H1 (cell line): Measurements from ENCODE around the gene CYB561D2. TPM values are rescaled to one million over a fixed set of nuclear protein-coding genes. Genes with fewer than 3 reads are reported as not detected.

Experiments
- CTCF ChIA-PET: fragments of 300-600 bp; sonication (Branson Sonifier 250); formaldehyde crosslinking; loops from one replicate; lab custom pipeline; 2021; ENCODE audit not compliant: partially characterized antibody; lab: Charles Lee
- POLR2A ChIA-PET: fragments of 300-600 bp; sonication (Branson Sonifier 250); formaldehyde crosslinking; loops from one replicate; lab custom pipeline; 2021; ENCODE audit warnings: inconsistent platforms; ENCODE audit not compliant: partially characterized antibody; lab: Charles Lee
- DNase-seq, 2 experiments: peaks; one replicate each; pipeline versions ENCODE4 v3.0.0 to v3.0.0-alpha.2; 2010 to 2022; ENCODE audit warnings: low spot score in 2 of 2, low read depth in 1 of 2, mixed read lengths in 1 of 2
- FAIRE-seq: peaks from 2 replicates; lab custom pipeline; 2011; peaks lifted over from hg19 to GRCh38; lab: Jason Lieb, UNC
- H2AFZ ChIP-seq: 2 replicates; pipeline ENCODE4 v1.8.1; 2012; ENCODE audit warnings: low read length, inconsistent platforms
- H2AK5ac ChIP-seq: 2 replicates; pipeline ENCODE4 v1.6.1; 2013; ENCODE audit warnings: low read depth, low read length
- H2BK120ac ChIP-seq: replicated peaks from 2 replicates; pipeline ENCODE3; 2013; ENCODE audit warnings: low read depth, low read length, inconsistent platforms
- H2BK12ac ChIP-seq: 2 replicates; pipeline ENCODE4 v1.6.1; 2013; ENCODE audit warnings: low read depth, low read length
- H2BK15ac ChIP-seq: 2 replicates; pipeline ENCODE4 v1.6.1; 2013; ENCODE audit warnings: low read length
- H2BK20ac ChIP-seq: 2 replicates; pipeline ENCODE4 v1.6.1; 2013; ENCODE audit warnings: low read length
- H2BK5ac ChIP-seq: 2 replicates; pipeline ENCODE4 v1.6.1; 2013; ENCODE audit warnings: low read depth, low read length
- H3K14ac ChIP-seq: 2 replicates; pipeline ENCODE4 v1.6.1; 2013; ENCODE audit warnings: inconsistent platforms; ENCODE audit not compliant: insufficient read length
- H3K18ac ChIP-seq: 2 replicates; pipeline ENCODE4 v1.6.1; 2013; ENCODE audit warnings: low read length; ENCODE audit errors: extremely low read depth
- H3K23ac ChIP-seq: 2 replicates; pipeline ENCODE4 v1.6.1; 2013; ENCODE audit warnings: inconsistent platforms; ENCODE audit not compliant: insufficient read length
- H3K23me2 ChIP-seq: 2 replicates; pipeline ENCODE4 v1.6.1; 2013; ENCODE audit warnings: low read depth, low read length
- H3K27ac ChIP-seq: 2 replicates; pipeline ENCODE4 v1.6.1; 2011; ENCODE audit warnings: low read depth, low read length, inconsistent platforms
- H3K27me3 ChIP-seq, 4 experiments: replicated peaks in 1 of 4; 1 replicate in 1 of 4; 2 replicates in 3 of 4; pipeline versions ENCODE4 v1.6.1 to v1.8.1; 2011 to 2013; ENCODE audit warnings: low read length in 3 of 4, mild to moderate bottlenecking in 3 of 4, inconsistent platforms in 2 of 4, mixed read lengths in 2 of 4, moderate library complexity in 1 of 4; ENCODE audit not compliant: control insufficient read depth in 3 of 4, insufficient read depth in 3 of 4; ENCODE audit errors: extremely low read depth in 1 of 4
- H3K36me3 ChIP-seq, 4 experiments: 2 replicates each; pipeline versions ENCODE4 v1.6.1 to v1.8.1; 2011 to 2013; ENCODE audit warnings: mild to moderate bottlenecking in 4 of 4, low read length in 3 of 4, moderate library complexity in 2 of 4, control low read depth in 1 of 4, inconsistent platforms in 1 of 4; ENCODE audit not compliant: insufficient read depth in 4 of 4, control insufficient read depth in 2 of 4
- H3K4ac ChIP-seq: replicated peaks from 2 replicates; pipeline ENCODE3; 2013; ENCODE audit warnings: low read length, low read depth, mixed read lengths, inconsistent platforms; ENCODE audit not compliant: insufficient read length
- H3K4me1 ChIP-seq, 4 experiments: replicated peaks in 1 of 4; 1 replicate in 1 of 4; 2 replicates in 3 of 4; pipeline versions ENCODE4 v1.6.1 to v1.8.1; 2011 to 2013; ENCODE audit warnings: low read length in 3 of 4, inconsistent platforms in 2 of 4, mixed read lengths in 1 of 4; ENCODE audit not compliant: insufficient read depth in 4 of 4, control insufficient read depth in 3 of 4
- H3K4me2 ChIP-seq, 2 experiments: 2 replicates each; pipeline versions ENCODE4 v1.6.1 to v1.8.1; 2011 to 2013; ENCODE audit warnings: low read depth in 2 of 2, low read length in 2 of 2, control low read depth in 1 of 2, inconsistent platforms in 1 of 2, mild to moderate bottlenecking in 1 of 2; ENCODE audit not compliant: insufficient read depth in 1 of 2
- H3K4me3 ChIP-seq, 4 experiments: fragments of 200-600, 300-600 bp in 1 of 4; sonication (generic), shearing (Covaris generic), sonication (Bioruptor Twin) in 1 of 4; 2 replicates each; pipeline versions ENCODE4 v1.5.1 to v1.8.1; 2011 to 2016; ENCODE audit warnings: low read length in 4 of 4, low read depth in 3 of 4, control low read depth in 2 of 4, inconsistent platforms in 2 of 4, mild to moderate bottlenecking in 2 of 4, mixed read lengths in 1 of 4, moderate library complexity in 1 of 4; ENCODE audit not compliant: insufficient read depth in 2 of 4; ENCODE audit errors: extremely low read depth in 1 of 4
- H3K56ac ChIP-seq: replicated peaks from 2 replicates; pipeline ENCODE3; 2013; ENCODE audit warnings: low read depth, mild to moderate bottlenecking, mixed read lengths, low read length, inconsistent platforms; ENCODE audit not compliant: insufficient read length
- H3K79me1 ChIP-seq: 2 replicates; pipeline ENCODE4 v1.6.1; 2013; ENCODE audit warnings: low read depth, low read length, control low read depth
- H3K79me2 ChIP-seq, 2 experiments: 2 replicates each; pipeline versions ENCODE4 v1.6.1 to v1.8.1; 2012 to 2013; ENCODE audit warnings: low read length in 2 of 2, mild to moderate bottlenecking in 2 of 2, inconsistent platforms in 1 of 2; ENCODE audit not compliant: insufficient read depth in 2 of 2, control insufficient read depth in 1 of 2
- H3K9ac ChIP-seq, 4 experiments: replicated peaks in 1 of 4; 1 replicate in 1 of 4; 2 replicates in 3 of 4; pipeline versions ENCODE4 v1.6.1 to v1.8.1; 2011 to 2013; ENCODE audit warnings: low read depth in 3 of 4, low read length in 3 of 4, control low read depth in 2 of 4, mild to moderate bottlenecking in 2 of 4, moderate library complexity in 2 of 4, inconsistent platforms in 1 of 4; ENCODE audit errors: extremely low read depth in 1 of 4
- H3K9me3 ChIP-seq, 2 experiments: 2 replicates each; pipeline versions ENCODE4 v1.6.1 to v1.8.1; 2012 to 2013; ENCODE audit warnings: mild to moderate bottlenecking in 2 of 2, moderate library complexity in 2 of 2, control low read depth in 1 of 2, inconsistent platforms in 1 of 2, low read depth in 1 of 2, low read length in 1 of 2, mixed read lengths in 1 of 2; ENCODE audit not compliant: insufficient read depth in 2 of 2
- H4K20me1 ChIP-seq, 2 experiments: replicated peaks in 1 of 2; 2 replicates each; pipeline versions ENCODE3 to v1.8.1; 2011 to 2013; ENCODE audit warnings: inconsistent platforms in 2 of 2, low read length in 2 of 2, mild to moderate bottlenecking in 1 of 2; ENCODE audit not compliant: insufficient read depth in 2 of 2, control insufficient read depth in 1 of 2
- H4K5ac ChIP-seq: 2 replicates; pipeline ENCODE4 v1.6.1; 2013; ENCODE audit warnings: low read length, low read depth, mixed read lengths, inconsistent platforms; ENCODE audit not compliant: insufficient read length
- H4K8ac ChIP-seq: 2 replicates; pipeline ENCODE4 v1.8.0; 2013; ENCODE audit warnings: mild to moderate bottlenecking, moderate library complexity, low read length, inconsistent platforms; ENCODE audit not compliant: insufficient read depth; ENCODE audit errors: extremely low read depth
- H4K91ac ChIP-seq: replicated peaks from 2 replicates; pipeline ENCODE3; 2013; ENCODE audit warnings: low read length, mixed read lengths, inconsistent platforms; ENCODE audit not compliant: insufficient read length
- CBX8 ChIP-seq: fragments of 300-800, 300-1000 bp; sonication (generic); IDR thresholded peaks from 2 replicates; pipeline ENCODE4 v1.7.1; 2016; ENCODE audit warnings: low read depth, low read length, borderline replicate concordance
- EP300 ChIP-seq, 2 experiments: IDR thresholded peaks; 1 replicate in 1 of 2; 2 replicates in 1 of 2; pipeline ENCODE4 v1.6.1; 2011 to 2012; ENCODE audit warnings: low read depth in 2 of 2, low read length in 2 of 2, mild to moderate bottlenecking in 2 of 2, borderline replicate concordance in 1 of 2, inconsistent platforms in 1 of 2, moderate library complexity in 1 of 2
- POU5F1 ChIP-seq: IDR thresholded peaks from 2 replicates; pipeline ENCODE4 v1.6.1; 2011; ENCODE audit warnings: low read depth, mild to moderate bottlenecking, low read length, moderate library complexity
- RBBP5 ChIP-seq: IDR thresholded peaks from 2 replicates; pipeline ENCODE4 v1.7.1; 2012; ENCODE audit warnings: low read depth, mild to moderate bottlenecking, inconsistent platforms, low read length, moderate library complexity, borderline replicate concordance
- SIRT6 ChIP-seq: IDR thresholded peaks from one replicate; pipeline ENCODE4 v1.7.1; 2012; ENCODE audit warnings: low read length, inconsistent platforms
- SP1 ChIP-seq: IDR thresholded peaks from 2 replicates; pipeline ENCODE4 v1.6.1; 2011; ENCODE audit warnings: low read depth, low read length
- SUZ12 ChIP-seq: fragments of 200-600 bp; sonication (generic); IDR thresholded peaks from 2 replicates; pipeline ENCODE4 v1.6.1; 2012; ENCODE audit warnings: mild to moderate bottlenecking, inconsistent platforms, low read length, moderate library complexity, mixed read lengths
- WGBS, 2 experiments: shearing (Covaris generic) in 1 of 2; methylation state at CpG; one replicate each; pipeline versions ENCODE4 v1.1.6 to v1.1.7; 2013 to 2015; ENCODE audit warnings: low lambda C conversion rate in 2 of 2, mixed read lengths in 2 of 2, inconsistent platforms in 1 of 2, low coverage in 1 of 2, missing lambda C conversion rate in 1 of 2; ENCODE audit not compliant: insufficient replicate concordance in 2 of 2, insufficient coverage in 1 of 2, insufficient read length in 1 of 2; ENCODE audit errors: extremely low coverage in 1 of 2, missing lambda C conversion rate in 1 of 2; 5-methylcytosine and 5-hydroxymethylcytosine counted together
- polyA plus RNA-seq, 7 experiments: library from polyadenylated mRNA; depleted of rRNA in 3 of 7; stranded (reverse) in 5 of 7; unstranded in 2 of 7; fragments of >200 nt in 5 of 7; fragments of 200-250 nt in 2 of 7; gene quantifications; 1 replicate in 5 of 7; 2 replicates in 1 of 7; 4 replicates in 1 of 7; pipeline versions ENCODE4 v1.2.1 to v1.2.3, GENCODE V29; 2011 to 2013; ENCODE audit warnings: missing spikeins in 2 of 7, mixed read lengths in 2 of 7
- total RNA-seq: library from RNA; stranded (reverse); fragmentation: NEBNext Ultra II Directional; extraction: Animal tissue kit (Norgen Biotek cat#: 25700); gene quantifications from 2 replicates; pipeline ENCODE4 v1.2.1, GENCODE V29; 2021

The CYB561D2 gene
- total and polyA plus RNA-seq, 2 of the 8 experiments (the other 6 are each of a cell fraction or from before 2014, with no cell fraction given) = 9.8 to 34.0 TPM

DNA sequence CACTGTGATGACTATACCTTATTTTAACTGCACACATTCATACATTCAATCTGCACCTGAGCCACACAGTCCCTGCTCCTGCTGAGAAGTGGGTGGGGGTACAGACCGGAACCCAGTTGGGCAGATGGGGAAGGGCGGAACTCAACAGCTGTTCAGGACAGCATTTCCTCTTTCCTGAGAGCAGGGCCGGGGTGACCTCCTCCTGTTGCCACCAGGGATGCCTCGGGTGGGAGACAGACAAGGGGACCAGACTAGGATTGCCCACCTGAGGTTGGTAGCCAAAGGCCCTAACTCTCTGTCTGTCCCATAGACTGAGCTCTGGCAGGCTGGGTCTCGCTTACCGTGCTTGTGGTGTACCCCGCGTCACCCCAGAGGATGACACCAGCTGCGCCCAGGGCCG lies 32.0 kb upstream of the CYB561D2 start:
- Histone ChIP-seq H2BK12ac (no peak overlapping the region), H4K8ac (0 out of 2 replicates have a peak overlapping the region, but pooled peaks have one; percentile 7), H3K27ac (0 out of 2 replicates have a peak overlapping the region, but pooled peaks have one; percentile 32), H3K4me1 (peaks cover 0 to 27% (median 18%) of the 10 kb centered on the region in 4 experiments; a peak in 6 of 7 replicates), H4K20me1 (peaks cover 19 to 35% of the 10 kb centered on the region in 2 experiments), H3K4ac (no peak overlapping the region), H3K56ac (no peak overlapping the region), H3K36me3 (peaks cover 16 to 34% (median 28%) of the 10 kb centered on the region in 4 experiments), H3K9me3 (no peaks in the 10 kb centered on the region), H2BK5ac (no peak overlapping the region), H2BK15ac (no peak overlapping the region), H3K9ac (no peak overlapping the region), H3K4me2 (no peak overlapping the region), H4K91ac (no peak overlapping the region), H2AFZ (no peak overlapping the region), H3K4me3 (no peak overlapping the region), H2AK5ac (no peak overlapping the region), H4K5ac (no peak overlapping the region), H3K14ac (no peak overlapping the region), H3K18ac (no peak overlapping the region), H2BK20ac (no peak overlapping the region), H3K23ac (no peak overlapping the region), H3K79me1 (peaks cover 20% of the 10 kb centered on the region), H3K79me2 (peaks cover 0 to 25% of the 10 kb centered on the region in 2 experiments; a peak in 3 of 4 replicates), H3K27me3 (no peaks in the 10 kb centered on the region), H3K23me2 (peaks cover 17% of the 10 kb centered on the region), H2BK120ac (no peak overlapping the region)
- CTCF ChIA-PET = interaction anchor here (0.6 to 3.9 kb wide), 10 partner anchors 10 to 197 kb away, joined by 3 to 17 read pairs (median 4); partner anchors contain the start of genes HYAL1 and TUSC2
- FAIRE-seq (no peak), DNase-seq (no peak)
- POLR2A ChIA-PET = interaction anchor here (0.8 to 12.6 kb wide), 7 partner anchors 11 to 67 kb away, joined by 3 to 149 read pairs (median 5); partner anchors contain the start of genes HYAL1, HYAL3, NAA80 and TUSC2
- WGBS, 2 experiments = 92% methylated on average over 10 of the region's 10 CpGs; no CpG with 5 or more reads in 1 of the 2 experiments
- TF ChIP-seq CBX8 = no peak
- no peak for TF ChIP-seq SIRT6
- no peak for TF ChIP-seq SP1
- TF ChIP-seq SUZ12 = no peak
- TF ChIP-seq RBBP5 = no peak
- no peak for TF ChIP-seq EP300 (IDR thresholded peaks at IDR 0.05; ENCODE audit: borderline replicate concordance in 1 of 2, low read depth in 2 of 2, low read length in 2 of 2)
- TF ChIP-seq POU5F1 = no peak
